GM12864 (cell line): ENCODE data around the gene R3HDM4.

ENCODE experiments used
- DNase-seq: peaks from one replicate; pipeline ENCODE4 v3.0.0-alpha.2; 2011; ENCODE audit warnings: low read depth
- H3K4me3 ChIP-seq: 2 replicates; pipeline ENCODE4 v1.5.1; 2011; ENCODE audit warnings: mild to moderate bottlenecking, low read depth, low read length, control low read depth
- TF ChIP-seq, protein P1 (sequence below): IDR thresholded peaks from 2 replicates; pipeline ENCODE4 v1.5.1; 2011; ENCODE audit warnings: low read depth, mild to moderate bottlenecking, moderate library complexity, low read length, control low read depth, inconsistent platforms; ENCODE audit errors: missing control alignments

R3HDM4 gene

DNA sequence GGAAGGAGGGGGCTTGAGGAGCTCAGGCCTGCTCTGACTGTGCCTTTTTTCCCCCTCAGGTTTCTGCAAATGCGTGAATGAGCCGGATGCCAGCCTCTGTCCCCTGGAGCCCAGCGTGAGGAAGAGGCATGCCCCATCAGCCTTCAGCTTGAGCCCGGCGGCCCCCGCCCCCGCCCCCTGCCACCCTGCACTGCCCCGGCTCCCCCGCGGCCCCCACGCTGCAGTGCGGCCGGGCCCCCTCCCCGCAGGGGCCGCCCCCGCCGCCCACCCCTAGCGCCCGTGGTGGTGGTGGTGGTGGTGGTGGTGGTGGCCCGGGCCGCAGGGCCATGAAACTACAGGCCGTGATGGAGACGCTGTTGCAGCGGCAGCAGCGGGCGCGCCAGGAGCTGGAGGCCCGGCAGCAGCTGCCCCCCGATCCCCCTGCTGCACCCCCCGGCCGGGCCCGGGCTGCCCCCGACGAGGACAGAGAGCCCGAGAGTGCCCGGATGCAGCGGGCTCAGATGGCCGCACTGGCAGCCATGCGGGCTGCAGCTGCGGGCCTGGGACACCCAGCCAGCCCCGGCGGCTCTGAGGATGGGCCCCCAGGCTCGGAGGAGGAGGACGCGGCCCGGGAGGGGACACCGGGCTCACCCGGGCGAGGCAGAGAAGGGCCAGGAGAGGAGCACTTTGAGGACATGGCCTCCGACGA, 16.3 kb upstream of the R3HDM4 start:
- DNase-seq: no peak
- TF ChIP-seq, protein P1, sequence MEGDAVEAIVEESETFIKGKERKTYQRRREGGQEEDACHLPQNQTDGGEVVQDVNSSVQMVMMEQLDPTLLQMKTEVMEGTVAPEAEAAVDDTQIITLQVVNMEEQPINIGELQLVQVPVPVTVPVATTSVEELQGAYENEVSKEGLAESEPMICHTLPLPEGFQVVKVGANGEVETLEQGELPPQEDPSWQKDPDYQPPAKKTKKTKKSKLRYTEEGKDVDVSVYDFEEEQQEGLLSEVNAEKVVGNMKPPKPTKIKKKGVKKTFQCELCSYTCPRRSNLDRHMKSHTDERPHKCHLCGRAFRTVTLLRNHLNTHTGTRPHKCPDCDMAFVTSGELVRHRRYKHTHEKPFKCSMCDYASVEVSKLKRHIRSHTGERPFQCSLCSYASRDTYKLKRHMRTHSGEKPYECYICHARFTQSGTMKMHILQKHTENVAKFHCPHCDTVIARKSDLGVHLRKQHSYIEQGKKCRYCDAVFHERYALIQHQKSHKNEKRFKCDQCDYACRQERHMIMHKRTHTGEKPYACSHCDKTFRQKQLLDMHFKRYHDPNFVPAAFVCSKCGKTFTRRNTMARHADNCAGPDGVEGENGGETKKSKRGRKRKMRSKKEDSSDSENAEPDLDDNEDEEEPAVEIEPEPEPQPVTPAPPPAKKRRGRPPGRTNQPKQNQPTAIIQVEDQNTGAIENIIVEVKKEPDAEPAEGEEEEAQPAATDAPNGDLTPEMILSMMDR: no peak
- no peak overlapping the region for H3K4me3 ChIP-seq

DNA sequence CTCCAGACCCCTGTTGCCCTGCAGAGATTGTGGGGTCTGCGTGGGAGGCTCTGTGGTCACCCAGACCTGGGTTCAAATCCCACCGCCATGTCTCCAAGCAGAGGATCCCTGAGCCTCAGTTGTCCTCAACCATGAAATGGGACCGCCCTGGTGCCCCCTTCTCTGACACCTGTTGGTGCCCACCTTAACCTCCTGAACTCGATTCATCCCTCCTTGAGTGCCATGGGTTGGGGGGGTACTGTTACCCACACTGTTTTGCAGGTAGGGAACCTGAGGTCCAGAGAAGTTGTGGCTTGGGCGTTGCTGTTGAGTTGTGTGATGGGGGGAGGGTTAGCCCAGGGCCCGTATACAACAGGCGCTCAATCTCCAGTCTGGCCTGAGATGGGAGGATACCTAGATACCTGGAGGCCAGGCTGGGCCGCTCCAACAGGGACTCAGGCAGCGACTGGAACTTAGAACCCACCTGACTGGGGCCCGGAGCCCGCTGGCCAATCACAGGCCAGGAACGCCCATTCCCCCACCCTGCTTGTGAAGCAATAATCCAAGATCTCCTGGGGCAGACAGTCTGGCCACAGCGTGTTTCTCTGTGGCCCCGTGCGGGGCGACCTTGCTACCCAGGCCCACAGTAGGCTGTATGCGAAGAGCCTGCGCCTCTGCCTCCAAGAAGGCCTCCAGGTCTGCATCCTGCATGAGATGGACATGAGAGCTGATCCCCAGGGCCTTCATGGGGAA, 15.6 kb upstream of the R3HDM4 start:
- TF ChIP-seq, protein P1: no peak
- no peak overlapping the region; the same call in 1 of the 2 replicates for H3K4me3 ChIP-seq
- no peak for DNase-seq

DNA sequence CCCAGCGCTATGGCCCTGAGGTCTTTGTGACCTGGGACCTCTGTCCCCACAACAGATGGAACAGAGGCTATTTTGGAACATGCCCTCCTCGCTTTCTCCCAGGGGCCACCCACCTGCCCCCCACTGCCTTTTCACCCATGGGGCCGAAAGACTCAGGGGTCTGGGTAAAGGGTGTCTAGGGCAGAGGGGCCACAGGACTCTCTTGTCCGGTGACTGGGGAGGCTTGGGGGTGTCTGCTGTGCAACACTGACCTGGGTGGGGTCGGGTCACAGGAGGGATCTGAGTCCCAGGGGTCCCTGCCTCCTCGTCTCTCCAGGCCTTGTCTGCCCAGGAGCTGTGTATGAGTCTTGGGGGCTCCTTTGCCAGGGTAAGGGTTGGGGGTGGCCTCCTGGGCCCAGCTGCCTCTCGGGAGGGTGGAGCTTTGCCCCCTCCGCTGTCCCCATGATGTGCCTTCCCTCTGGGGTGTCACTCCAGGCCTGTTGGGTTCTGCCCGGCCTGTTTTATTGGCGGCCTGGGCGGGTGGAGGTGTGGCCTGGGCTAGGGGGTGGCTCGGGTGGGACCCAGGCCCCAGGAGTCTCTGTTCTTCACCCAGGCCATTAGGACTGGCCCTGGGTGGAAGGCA, 14.9 kb upstream of the R3HDM4 start:
- H3K4me3 ChIP-seq: peak overlapping the region; percentile 95
- TF ChIP-seq, protein P1: no peak
- no peak for DNase-seq

DNA sequence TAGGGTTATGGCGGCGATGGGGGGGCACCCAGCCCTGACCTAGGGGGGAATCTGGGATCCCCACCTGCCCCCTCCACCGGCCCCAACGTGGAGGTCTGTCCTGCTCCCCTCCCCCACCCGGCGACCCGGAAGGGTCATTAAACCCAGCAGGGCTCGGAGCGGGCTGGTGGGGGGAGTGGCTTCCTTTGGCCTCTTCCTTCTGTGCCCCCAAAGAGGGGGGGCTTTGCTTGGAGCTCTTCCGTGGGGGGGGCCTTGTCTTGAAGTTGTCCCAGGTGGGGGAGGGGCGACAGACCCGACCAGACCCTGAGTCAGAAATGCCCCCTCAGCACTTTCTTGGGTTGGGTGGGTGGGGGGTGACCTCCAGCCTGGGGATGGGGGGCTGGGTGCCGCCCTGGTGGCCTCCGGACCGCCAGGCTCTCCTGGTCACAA, 14.3 kb upstream of the R3HDM4 start:
- TF ChIP-seq, protein P1: no peak
- peak overlapping the region; percentile 95 for H3K4me3 ChIP-seq
- no peak for DNase-seq

DNA sequence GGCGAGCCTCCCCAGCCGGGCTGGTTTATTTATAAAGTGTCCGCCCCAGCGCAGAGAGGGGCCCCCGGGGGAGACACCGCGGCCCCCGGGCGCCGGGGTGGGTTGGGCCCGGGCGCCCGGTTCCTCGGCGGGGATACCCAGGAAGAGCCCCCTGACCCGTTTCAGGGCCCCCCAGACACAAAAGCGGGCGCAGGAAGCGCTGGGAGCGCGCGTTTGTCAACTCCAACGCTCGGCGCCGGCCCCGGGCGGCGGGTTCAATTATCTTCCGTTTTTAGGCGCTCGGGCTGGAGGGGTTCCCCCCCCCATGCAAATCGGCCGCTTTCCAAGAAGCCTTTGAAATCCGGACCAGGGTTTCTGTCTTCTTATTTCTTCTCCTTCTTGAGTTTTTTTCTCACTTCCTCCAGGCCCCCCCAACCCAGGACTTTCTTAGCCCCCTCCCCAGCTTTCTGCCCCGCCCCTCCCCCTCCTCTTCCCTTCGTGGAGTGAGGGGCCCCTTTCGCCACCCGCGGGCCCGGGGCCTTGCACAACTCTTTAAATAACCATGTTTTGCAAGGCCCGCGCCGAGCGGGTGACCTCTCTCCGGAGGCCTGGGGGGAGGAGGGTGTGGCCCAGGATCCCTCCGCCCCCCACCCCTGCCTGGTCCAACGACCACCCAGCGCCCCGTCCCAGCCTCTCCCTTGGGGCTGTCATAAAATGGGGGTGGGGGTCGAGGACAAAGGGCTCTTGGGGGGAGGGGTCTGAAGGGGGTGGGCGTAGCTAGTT, 13.8 kb upstream of the R3HDM4 start:
- TF ChIP-seq, protein P1: no peak
- H3K4me3 ChIP-seq: peak overlapping the region; percentile 95
- DNase-seq: no peak

DNA sequence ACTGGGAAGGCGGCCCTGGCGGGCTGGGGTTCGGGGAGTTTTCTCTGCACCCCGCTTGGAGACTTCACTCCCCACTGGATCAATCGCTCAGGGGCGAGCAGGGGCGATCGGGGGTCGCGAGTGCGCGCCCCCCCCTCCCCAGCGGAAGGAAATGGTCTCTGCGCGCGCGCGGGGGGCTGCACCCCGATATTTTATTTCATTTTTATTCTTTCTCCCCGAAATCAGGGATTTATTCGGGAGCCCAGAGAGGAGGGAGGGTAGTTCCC, 13.2 kb upstream of the R3HDM4 start:
- TF ChIP-seq, protein P1: no peak
- H3K4me3 ChIP-seq: peak overlapping the region; percentile 95
- DNase-seq: no peak
